Astrocyte (in vitro differentiated cells and primary cell): ENCODE data around the gene PRICKLE1. TPM values are rescaled to one million over a fixed set of nuclear protein-coding genes. Genes with fewer than 3 reads are reported as not detected.

ENCODE experiments used
- DNase-seq: peaks from one replicate; pipeline ENCODE4 v3.0.0-alpha.2; 2010; ENCODE audit warnings: low read depth
- FAIRE-seq: peaks from 2 replicates; lab custom pipeline; 2011; peaks lifted over from hg19 to GRCh38; lab: Jason Lieb, UNC
- H2AFZ ChIP-seq: 2 replicates; pipeline ENCODE4 v1.6.0; 2012; ENCODE audit warnings: low read depth, low read length, inconsistent platforms
- H3K27ac ChIP-seq: 2 replicates; pipeline ENCODE4 v1.5.1; 2011; ENCODE audit warnings: low read depth, low read length, inconsistent platforms
- H3K27me3 ChIP-seq: 2 replicates; pipeline ENCODE4 v1.6.0; 2011; ENCODE audit warnings: low read length, inconsistent platforms; ENCODE audit not compliant: insufficient read depth
- H3K36me3 ChIP-seq: 2 replicates; pipeline ENCODE4 v1.5.1; 2011; ENCODE audit warnings: low read length, inconsistent platforms; ENCODE audit not compliant: insufficient read depth
- H3K4me1 ChIP-seq: 2 replicates; pipeline ENCODE4 v1.5.1; 2011; ENCODE audit warnings: low read length, inconsistent platforms; ENCODE audit not compliant: insufficient read depth
- H3K4me2 ChIP-seq: 2 replicates; pipeline ENCODE4 v1.6.0; 2012; ENCODE audit warnings: low read length, inconsistent platforms
- H3K4me3 ChIP-seq: 2 replicates; pipeline ENCODE4 v1.5.1; 2011; ENCODE audit warnings: low read depth, mild to moderate bottlenecking, low read length, inconsistent platforms; ENCODE audit not compliant: insufficient read depth
- H3K79me2 ChIP-seq: 2 replicates; pipeline ENCODE4 v1.6.0; 2012; ENCODE audit warnings: mild to moderate bottlenecking, low read length, inconsistent platforms; ENCODE audit not compliant: insufficient read depth
- H3K9ac ChIP-seq: 2 replicates; pipeline ENCODE4 v1.6.0; 2012; ENCODE audit warnings: mild to moderate bottlenecking, low read length, inconsistent platforms
- H3K9me3 ChIP-seq: 2 replicates; pipeline ENCODE4 v1.5.1; 2012; ENCODE audit warnings: low read depth, mild to moderate bottlenecking, low read length, inconsistent platforms; ENCODE audit not compliant: insufficient read depth
- H4K20me1 ChIP-seq: 2 replicates; pipeline ENCODE4 v1.6.0; 2012; ENCODE audit warnings: low read length, inconsistent platforms; ENCODE audit not compliant: insufficient read depth
- H3K27ac Mint-ChIP-seq: one replicate; pipeline ENCODE4 v1.8.0; 2021; ENCODE audit warnings: mild to moderate bottlenecking, mixed read lengths; ENCODE audit not compliant: unreplicated experiment
- H3K27me3 Mint-ChIP-seq: one replicate; pipeline ENCODE4 v1.8.0; 2021; ENCODE audit warnings: low read depth, mixed read lengths; ENCODE audit not compliant: unreplicated experiment
- H3K36me3 Mint-ChIP-seq: one replicate; pipeline ENCODE4 v1.8.0; 2021; ENCODE audit warnings: low read depth, mixed read lengths; ENCODE audit not compliant: unreplicated experiment
- H3K4me1 Mint-ChIP-seq: one replicate; pipeline ENCODE4 v1.8.0; 2021; ENCODE audit warnings: low read depth, mixed read lengths; ENCODE audit not compliant: unreplicated experiment
- H3K4me3 Mint-ChIP-seq: one replicate; pipeline ENCODE4 v1.8.0; 2021; ENCODE audit warnings: mild to moderate bottlenecking, moderate library complexity, mixed read lengths; ENCODE audit not compliant: unreplicated experiment
- H3K9me3 Mint-ChIP-seq: one replicate; pipeline ENCODE4 v1.8.0; 2021; ENCODE audit warnings: mild to moderate bottlenecking, mixed read lengths; ENCODE audit not compliant: unreplicated experiment
- EZH2 ChIP-seq: IDR thresholded peaks from 2 replicates; pipeline ENCODE4 v1.6.1; 2012; ENCODE audit warnings: mild to moderate bottlenecking, low read length, inconsistent platforms; ENCODE audit not compliant: insufficient read depth
- total RNA-seq: library from RNA; stranded (reverse); gene quantifications from 2 replicates; pipeline ENCODE4 v1.2.1, GENCODE V29; 2021
- TF ChIP-seq, protein P1 (sequence below): IDR thresholded peaks from 2 replicates; pipeline ENCODE4 v1.5.1; 2011; ENCODE audit warnings: low read depth, mild to moderate bottlenecking, inconsistent platforms, low read length, moderate library complexity; ENCODE audit not compliant: insufficient read depth

Gene PRICKLE1
- total RNA-seq, 1 donor from 2014 or later = 34.9 TPM

DNA sequence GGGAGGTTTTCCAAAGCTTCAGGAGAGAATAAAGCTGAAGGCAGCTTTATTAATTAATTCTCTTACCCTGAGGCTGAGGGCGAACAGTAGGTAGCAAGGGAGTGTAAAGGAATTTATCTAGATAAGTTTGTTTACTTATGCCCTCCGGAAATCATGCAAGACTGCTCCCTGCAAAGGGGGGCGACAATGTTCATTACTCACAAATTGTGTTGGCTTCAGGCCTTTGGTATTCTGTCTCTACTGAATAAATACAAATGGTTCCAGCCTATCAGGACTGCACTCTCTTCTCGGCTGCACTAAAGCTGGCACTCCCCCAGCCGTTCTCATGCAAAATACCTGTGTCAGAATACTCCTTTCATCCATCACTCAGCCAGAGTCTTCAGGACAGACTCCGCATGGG, 142.8 kb downstream of the PRICKLE1 start:
- H3K9me3 Mint-ChIP-seq = no peaks in the 10 kb centered on the region
- TF ChIP-seq, protein P1, sequence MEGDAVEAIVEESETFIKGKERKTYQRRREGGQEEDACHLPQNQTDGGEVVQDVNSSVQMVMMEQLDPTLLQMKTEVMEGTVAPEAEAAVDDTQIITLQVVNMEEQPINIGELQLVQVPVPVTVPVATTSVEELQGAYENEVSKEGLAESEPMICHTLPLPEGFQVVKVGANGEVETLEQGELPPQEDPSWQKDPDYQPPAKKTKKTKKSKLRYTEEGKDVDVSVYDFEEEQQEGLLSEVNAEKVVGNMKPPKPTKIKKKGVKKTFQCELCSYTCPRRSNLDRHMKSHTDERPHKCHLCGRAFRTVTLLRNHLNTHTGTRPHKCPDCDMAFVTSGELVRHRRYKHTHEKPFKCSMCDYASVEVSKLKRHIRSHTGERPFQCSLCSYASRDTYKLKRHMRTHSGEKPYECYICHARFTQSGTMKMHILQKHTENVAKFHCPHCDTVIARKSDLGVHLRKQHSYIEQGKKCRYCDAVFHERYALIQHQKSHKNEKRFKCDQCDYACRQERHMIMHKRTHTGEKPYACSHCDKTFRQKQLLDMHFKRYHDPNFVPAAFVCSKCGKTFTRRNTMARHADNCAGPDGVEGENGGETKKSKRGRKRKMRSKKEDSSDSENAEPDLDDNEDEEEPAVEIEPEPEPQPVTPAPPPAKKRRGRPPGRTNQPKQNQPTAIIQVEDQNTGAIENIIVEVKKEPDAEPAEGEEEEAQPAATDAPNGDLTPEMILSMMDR = no peak
- no peak for TF ChIP-seq EZH2
- H3K27me3 Mint-ChIP-seq = no peaks in the 10 kb centered on the region
- Histone ChIP-seq H3K9me3 (no peaks in the 10 kb centered on the region), H3K36me3 (peaks cover 15% of the 10 kb centered on the region), H3K79me2 (no peaks in the 10 kb centered on the region), H3K4me2 (peak overlapping the region; percentile 24), H3K27me3 (no peaks in the 10 kb centered on the region), H3K4me1 (peaks cover 24% of the 10 kb centered on the region), H2AFZ (no peak overlapping the region), H3K9ac (no peak overlapping the region), H4K20me1 (no peaks in the 10 kb centered on the region), H3K4me3 (no peak overlapping the region), H3K27ac (no peak overlapping the region)
- FAIRE-seq = no peak
- H3K4me3 Mint-ChIP-seq = no peak overlapping the region
- peaks cover 5% of the 10 kb centered on the region for H3K4me1 Mint-ChIP-seq
- H3K27ac Mint-ChIP-seq = no peak overlapping the region
- H3K36me3 Mint-ChIP-seq = peaks cover 40% of the 10 kb centered on the region
- peak; percentile 52 for DNase-seq

DNA sequence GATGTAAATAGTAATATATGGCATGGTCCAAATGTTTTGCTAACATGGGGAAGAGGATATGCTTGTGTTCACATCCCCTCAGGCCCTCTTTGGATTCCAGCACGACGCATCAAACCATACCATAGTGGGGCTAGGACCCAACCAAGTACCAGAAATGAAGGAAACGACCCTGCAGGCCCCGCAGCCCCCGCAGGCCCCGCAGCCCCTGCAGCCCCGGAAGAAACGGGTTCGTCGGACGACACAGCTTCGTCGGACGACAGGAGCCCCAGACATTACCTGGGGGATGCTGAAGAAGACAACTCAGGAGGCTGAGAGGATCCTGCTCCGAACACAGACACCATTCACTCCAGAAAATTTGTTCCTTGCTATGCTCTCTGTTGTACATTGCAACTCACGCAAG, 143.7 kb downstream of the PRICKLE1 start:
- Histone ChIP-seq H3K4me1 (peaks cover 24% of the 10 kb centered on the region), H3K79me2 (no peaks in the 10 kb centered on the region), H4K20me1 (no peaks in the 10 kb centered on the region), H3K9ac (no peak overlapping the region), H3K4me2 (no peak overlapping the region), H3K9me3 (no peaks in the 10 kb centered on the region), H3K27me3 (no peaks in the 10 kb centered on the region), H3K27ac (no peak overlapping the region), H3K4me3 (no peak overlapping the region), H2AFZ (no peak overlapping the region), H3K36me3 (peaks cover 15% of the 10 kb centered on the region)
- DNase-seq = no peak
- FAIRE-seq = no peak
- no peak overlapping the region for H3K27ac Mint-ChIP-seq
- no peak for TF ChIP-seq EZH2
- TF ChIP-seq, protein P1 = no peak
- peaks cover 40% of the 10 kb centered on the region for H3K36me3 Mint-ChIP-seq
- no peak overlapping the region for H3K4me3 Mint-ChIP-seq
- H3K27me3 Mint-ChIP-seq = no peaks in the 10 kb centered on the region
- peaks cover 5% of the 10 kb centered on the region for H3K4me1 Mint-ChIP-seq
- H3K9me3 Mint-ChIP-seq = no peaks in the 10 kb centered on the region

DNA sequence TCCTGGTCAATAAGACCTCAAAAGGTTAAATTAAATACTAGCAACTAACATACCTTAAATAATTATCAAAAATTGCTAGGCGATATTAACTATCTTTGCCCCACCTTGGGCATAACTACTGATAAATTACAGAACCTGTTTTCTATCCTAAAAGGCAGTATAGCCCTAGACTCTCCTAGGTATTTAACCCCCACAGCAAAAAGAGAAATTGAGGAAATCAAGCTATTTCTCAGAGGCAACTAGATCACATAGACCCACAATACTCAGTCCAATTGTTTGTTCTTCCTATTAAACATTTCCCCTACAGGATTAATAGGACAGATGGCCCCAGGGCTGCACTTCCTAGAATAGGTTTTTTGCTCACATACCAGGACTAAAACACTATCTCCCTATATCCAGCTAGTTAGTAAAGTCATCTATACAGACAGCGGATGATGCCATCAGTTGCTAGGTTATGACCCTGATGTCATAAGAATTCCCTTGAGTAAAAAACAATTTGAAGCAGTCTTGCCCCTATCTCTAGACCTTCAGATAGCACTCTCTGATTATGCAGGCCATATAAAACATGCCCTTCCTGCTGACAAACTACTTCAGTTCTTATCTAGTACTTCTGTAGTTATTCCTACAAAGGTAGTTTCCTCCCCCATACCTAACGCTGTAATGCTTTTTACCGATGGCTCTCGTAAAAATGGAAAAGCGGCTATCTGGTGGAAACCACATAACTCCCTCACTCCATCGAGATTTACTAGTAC, 145.2 kb downstream of the PRICKLE1 start:
- Histone ChIP-seq H3K27ac (no peak overlapping the region), H3K79me2 (no peaks in the 10 kb centered on the region), H3K4me3 (no peak overlapping the region), H3K9me3 (no peaks in the 10 kb centered on the region), H3K4me1 (peaks cover 20% of the 10 kb centered on the region), H4K20me1 (no peaks in the 10 kb centered on the region), H2AFZ (no peak overlapping the region), H3K9ac (no peak overlapping the region), H3K4me2 (no peak overlapping the region), H3K27me3 (no peaks in the 10 kb centered on the region), H3K36me3 (peaks cover 15% of the 10 kb centered on the region)
- H3K9me3 Mint-ChIP-seq = no peaks in the 10 kb centered on the region
- FAIRE-seq = no peak
- H3K4me1 Mint-ChIP-seq = no peaks in the 10 kb centered on the region
- no peak overlapping the region for H3K4me3 Mint-ChIP-seq
- peaks cover 39% of the 10 kb centered on the region for H3K36me3 Mint-ChIP-seq
- TF ChIP-seq, protein P1 = no peak
- TF ChIP-seq EZH2 = no peak
- H3K27me3 Mint-ChIP-seq = no peaks in the 10 kb centered on the region
- no peak overlapping the region for H3K27ac Mint-ChIP-seq
- no peak for DNase-seq
